Loucy (cell line): ENCODE data around the gene ARHGAP22.

Source experiments
- EZH2phosphoT487 ChIP-seq: fragments of 200-600 bp; IDR thresholded peaks from 2 replicates; pipeline ENCODE4 v1.6.1; 2018; ENCODE audit warnings: antibody characterized with exemption, mild to moderate bottlenecking, moderate library complexity, borderline replicate concordance
- TF ChIP-seq, protein P1 (sequence below): fragments of 200-600 bp; sonication (generic); conservative IDR thresholded peaks from 2 replicates; pipeline ENCODE4 v1.5.1; 2014; ENCODE audit warnings: mild to moderate bottlenecking, antibody characterized with exemption, low read length

DNA sequence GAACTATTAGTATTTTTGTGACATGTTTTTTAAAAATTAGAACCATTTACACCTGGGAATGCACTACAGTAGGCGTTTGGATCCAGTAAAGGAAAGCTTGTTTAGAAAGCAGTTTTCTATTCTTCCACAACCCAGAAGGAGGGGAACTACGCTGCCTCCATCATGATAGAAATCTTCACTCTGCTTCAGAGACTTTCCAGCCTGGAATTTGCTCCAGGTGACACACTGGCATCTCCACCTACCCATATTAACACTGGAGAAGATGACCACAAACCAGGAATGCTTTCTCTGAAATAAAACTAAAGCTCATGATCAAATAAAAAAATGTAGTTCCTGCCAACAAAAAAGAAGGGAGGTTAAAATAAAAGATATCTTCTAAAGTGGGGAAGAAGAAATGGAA, 66.3 kb downstream of the ARHGAP22 start:
- TF ChIP-seq, protein P1, sequence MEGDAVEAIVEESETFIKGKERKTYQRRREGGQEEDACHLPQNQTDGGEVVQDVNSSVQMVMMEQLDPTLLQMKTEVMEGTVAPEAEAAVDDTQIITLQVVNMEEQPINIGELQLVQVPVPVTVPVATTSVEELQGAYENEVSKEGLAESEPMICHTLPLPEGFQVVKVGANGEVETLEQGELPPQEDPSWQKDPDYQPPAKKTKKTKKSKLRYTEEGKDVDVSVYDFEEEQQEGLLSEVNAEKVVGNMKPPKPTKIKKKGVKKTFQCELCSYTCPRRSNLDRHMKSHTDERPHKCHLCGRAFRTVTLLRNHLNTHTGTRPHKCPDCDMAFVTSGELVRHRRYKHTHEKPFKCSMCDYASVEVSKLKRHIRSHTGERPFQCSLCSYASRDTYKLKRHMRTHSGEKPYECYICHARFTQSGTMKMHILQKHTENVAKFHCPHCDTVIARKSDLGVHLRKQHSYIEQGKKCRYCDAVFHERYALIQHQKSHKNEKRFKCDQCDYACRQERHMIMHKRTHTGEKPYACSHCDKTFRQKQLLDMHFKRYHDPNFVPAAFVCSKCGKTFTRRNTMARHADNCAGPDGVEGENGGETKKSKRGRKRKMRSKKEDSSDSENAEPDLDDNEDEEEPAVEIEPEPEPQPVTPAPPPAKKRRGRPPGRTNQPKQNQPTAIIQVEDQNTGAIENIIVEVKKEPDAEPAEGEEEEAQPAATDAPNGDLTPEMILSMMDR: no peak
- no peak for TF ChIP-seq EZH2phosphoT487
